Stimulated activated CD4-positive, alpha-beta T cell treated with anti-CD3 and anti-CD28 coated beads, Interleukin-1b, Interleukin-23, amount 100 ng/mL, for 4 hours (primary cell): Measurements from ENCODE around the gene NIPBL.
"Not testable (repeated sequence)": the region's sequence is repeated elsewhere in the genome, so short reads cannot be mapped to it uniquely, and the experiment has no call there.

ENCODE experiments used
- DNase-seq, 2 donors: peaks; one replicate each; pipeline ENCODE4 v3.0.0-alpha.2; 2020; ENCODE audit warnings: low read depth in 2 of 2

NIPBL gene

DNA sequence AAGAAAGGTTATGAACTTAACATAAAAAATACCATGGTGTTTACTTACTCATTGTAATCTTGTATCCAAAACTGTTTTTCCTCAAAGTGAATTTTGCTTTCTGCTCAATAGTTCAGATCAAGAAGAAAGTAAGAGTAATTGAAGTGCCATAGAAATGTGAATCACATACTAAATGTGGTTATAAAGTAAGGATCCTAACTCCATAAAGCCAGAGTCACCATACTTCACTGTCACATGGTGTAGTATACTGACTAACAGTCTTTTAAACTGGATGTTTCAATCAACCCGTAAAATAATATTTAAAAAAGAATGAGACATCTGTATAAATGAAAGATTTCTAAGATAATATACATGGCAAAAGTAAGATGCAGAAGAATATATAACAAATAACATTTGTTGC lies 72.1 kb downstream of the NIPBL start:
- DNase-seq, result no peak

DNA sequence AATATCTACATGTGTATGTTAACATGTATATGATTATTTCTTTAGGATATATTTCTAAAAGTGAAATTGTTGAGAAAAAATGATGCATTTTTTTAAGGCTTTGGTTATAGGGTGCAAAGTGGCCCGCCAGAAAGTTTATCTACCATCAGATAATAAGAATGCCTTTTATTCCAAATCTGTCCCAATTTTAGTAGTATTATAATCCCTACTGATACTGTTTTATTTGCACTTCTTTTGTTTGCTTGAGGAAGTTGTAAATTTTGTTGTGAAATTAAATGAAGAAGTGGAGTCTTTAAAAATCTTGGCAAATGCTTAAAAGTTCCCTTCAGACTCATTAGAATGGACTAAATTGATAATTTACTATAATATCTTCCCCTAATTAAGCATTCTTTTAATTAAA lies 73.0 kb downstream of the NIPBL start:
- DNase-seq, result no peak

DNA sequence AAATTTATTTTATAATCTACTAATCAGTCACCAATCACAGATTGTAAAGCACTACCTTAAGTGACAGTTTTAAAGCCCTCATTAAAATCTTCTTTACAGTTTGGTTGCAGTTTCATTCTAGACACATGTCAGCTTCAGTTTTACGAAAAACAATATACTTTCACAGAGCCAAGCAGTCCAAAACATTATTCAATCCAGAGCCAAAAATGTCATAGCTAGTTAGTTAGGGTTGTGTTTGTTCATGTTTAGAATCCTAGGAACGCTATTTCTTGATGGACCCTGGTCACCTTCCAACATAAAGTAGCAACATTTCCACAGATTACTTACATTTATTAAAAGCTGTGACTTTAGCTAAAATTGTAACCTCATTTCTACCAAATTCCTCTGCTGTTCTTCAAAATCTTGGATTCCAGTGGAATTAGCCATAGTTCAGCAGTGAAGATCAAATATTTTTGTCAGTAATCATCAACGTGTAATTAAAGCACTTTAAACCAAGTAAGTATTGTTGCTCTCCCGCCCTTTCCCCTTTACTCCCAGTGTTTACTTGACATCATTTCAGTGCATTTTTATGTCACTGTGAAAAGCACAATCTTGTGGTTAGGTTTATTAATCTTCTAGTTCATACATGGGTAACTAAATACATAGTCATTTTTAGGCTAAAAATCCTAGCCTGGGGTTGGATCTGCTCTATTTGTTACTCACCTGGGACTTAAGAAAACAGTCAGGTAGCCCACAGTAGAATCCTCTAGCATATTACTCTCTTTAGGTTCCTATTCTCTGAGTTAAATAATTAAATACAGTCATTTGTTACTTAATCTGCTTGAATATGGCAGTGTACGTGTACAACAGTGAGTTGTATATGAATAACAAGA lies 74.3 kb downstream of the NIPBL start:
- DNase-seq, result no peak

DNA sequence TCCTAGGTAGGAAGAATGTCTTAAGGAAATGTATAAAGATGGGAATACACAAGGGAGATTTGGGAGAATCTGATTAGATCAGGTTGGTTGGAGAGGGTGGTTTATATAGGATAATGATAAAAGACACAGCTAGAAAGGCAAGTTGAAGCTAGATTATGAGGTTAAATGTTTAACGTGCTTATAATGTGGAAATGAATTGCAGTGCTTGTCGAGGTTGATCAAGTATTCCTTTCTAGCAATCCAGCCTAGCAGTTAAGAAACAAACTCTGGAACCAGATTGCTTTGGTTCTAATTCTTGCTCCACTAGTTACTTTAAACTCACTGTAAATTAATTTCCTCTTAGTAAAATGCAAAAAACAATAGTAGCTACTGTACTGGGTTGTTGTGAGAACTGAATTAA lies 76.5 kb downstream of the NIPBL start:
- no peak for DNase-seq

DNA sequence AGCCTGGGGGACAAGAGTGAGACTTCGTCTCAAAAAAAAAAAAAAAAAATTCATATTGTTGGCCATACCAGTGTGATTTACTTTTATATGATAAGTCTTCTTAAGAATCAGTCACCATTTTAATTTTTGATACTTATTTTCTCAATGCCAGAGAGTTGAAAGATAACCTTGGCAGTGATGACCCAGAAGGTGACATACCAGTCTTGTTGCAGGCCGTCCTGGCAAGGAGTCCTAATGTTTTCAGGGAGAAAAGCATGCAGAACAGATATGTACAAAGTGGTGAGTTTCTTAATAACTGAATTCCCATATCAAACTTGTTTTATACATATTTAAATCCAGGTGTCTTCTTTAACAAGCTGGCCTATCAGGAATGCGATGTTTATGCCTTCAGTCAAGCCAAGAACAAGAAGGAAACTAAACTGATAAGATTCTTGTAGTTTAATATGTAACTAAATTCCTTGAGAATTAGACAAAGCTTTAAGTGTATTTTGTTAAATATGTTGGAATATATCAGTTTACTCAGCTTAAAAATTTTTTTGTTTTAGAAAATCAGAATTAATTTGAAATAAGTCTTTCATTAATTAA lies 81.5 kb downstream of the NIPBL start:
- no peak for DNase-seq

DNA sequence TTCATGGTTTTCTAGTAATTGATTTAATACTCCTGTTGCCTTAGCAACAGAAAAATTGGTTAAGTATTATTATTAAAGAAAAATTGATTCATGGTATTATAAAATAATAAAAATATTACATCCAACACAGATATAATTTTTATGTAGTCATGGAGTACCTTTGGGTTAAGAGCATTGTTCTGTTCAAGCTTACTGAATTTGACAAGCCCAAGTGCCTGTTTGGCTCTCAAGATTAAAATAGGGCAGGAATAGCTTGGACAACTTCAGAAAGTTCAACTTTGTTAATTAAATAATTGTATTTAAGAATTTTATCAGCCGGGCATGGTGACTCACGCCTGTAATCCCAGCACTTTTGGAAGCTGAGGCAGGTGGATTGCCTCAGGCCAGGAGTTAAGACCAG lies 82.0 kb downstream of the NIPBL start:
- DNase-seq, result no peak

DNA sequence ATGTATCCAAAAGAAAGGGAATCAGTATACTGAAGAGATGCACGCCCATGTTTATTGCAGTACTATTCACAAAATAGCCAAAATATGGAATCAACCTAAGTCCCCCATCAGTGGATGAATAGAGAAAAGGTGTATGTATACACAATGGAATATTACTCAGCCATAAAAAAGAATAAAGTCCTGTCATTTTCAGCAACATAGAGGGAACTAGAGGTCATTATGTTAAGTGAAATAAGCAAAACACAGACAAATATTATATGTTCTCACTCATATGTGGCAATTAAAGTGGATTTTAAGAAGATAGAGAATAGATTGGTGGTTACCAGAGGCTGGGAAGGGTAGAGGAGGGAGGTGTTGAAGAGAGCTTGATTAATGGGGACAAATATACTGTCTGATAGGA lies 88.6 kb downstream of the NIPBL start:
- DNase-seq, result no peak

DNA sequence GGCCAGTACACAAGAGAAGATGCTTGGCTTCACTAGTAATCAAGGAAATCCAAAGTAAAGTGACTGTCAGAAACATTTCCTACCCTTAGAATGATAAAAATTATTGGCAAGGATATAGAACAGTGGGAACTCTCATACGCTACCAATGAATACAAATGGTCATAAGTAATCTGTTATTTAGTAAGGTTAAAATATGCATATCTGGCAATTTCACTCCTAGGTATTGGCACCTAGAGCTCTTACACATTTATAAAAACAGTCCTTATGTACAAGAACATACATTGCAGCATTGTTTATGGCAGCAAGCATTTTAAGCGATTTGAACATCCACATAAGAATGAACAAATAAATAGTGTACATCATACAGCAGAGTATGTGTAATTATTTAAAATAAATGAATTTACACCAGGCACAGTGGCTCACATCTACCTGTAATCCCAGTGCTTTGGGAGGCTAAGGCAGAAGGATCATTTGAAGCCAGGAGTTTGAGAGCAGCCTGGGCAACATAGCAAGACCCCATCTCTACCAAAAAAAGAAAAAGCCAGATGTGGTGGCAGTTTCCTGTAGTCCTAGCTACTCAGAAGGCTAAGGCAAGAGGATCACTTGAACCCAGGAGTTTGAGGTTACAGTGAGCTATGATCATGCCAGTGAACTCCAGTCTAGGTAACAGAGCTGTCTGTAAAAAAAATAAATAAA lies 93.3 kb downstream of the NIPBL start:
- no peak for DNase-seq

DNA sequence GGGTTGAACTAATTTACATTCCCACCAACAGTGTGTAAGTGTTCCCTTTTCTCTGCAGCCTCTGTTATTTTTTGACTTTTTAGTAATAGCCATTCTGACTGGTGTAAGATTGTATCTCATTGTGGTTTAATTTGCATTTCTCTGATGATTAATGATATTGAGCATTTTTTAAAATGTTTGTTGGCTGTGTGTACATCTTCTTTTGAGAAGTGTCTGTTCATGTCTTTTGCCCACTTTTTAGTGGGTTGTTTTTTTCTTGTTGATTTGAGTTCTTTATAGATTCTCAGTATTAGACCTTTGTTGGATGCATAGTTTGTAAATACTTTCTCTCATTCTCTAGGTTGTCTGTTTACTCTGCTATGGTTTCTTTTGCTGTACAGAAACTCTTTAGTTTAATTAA lies 101.6 kb downstream of the NIPBL start:
- no peak for DNase-seq

DNA sequence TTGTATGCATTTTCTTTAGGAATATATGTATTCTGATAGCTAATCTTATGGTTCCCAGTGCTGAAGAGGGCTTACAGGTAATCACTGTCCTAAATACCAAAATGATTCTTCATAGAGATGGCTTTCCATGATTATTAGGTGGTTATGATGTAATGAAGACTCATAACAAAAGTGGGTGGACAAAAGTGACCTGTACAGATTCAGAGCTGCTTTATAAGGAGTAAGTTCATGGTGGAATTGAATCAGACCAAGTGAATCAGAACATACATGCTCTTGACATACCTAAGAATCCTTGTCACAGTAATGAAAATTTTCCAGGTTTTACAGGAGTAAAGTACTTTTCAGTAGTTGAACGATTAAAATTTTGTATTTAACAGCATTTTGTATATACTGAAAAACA lies 105.6 kb downstream of the NIPBL start:
- DNase-seq, result no peak

DNA sequence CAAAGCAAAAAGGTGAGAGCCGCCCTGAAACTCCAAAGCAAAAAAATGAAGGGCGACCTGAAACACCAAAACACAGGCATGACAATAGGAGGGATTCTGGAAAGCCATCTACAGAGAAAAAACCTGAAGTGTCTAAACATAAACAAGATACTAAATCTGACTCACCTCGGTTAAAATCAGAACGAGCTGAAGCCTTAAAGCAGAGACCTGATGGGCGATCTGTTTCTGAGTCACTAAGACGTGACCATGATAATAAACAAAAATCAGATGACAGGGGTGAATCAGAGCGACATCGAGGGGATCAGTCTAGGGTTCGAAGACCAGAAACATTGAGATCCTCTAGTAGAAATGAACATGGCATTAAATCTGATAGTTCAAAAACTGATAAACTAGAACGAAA lies 108.8 kb downstream of the NIPBL start:
- no peak for DNase-seq

DNA sequence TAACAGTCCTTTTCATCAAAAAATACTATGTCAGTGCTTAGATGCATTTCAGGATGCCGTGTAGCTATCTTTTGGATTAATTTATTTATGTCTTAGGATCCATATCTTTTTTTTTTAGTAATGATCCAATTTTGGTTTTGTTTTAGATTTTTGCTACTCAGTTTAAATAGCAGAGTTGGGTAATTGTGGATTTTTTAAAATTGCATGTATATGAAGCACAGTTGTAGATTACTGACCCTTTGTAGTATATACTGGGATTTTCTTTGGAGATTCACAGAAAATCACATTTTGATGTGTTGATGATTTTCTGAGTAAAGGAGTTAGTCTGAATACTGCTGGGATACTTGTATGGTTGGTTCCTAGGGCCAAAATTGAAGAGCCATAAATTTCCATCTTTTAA lies 111.8 kb downstream of the NIPBL start:
- no peak for DNase-seq

DNA sequence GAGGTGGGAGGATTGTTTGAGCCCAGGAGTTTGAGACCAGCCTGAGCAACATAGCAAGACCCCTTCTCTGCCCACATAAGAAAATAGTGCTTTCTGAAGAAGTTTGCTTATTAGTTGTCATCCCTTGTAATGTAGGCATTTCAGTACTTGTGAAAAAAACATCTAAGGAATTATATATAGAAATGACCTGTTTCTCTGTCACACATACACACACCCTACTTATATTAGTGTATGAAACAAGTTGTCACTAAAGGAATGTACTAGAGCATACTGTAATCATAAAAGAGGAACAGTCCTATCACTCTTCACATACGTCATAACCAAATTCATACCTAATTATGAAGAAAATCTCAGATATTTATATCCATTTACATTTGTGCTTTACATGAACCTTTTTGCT lies 122.0 kb downstream of the NIPBL start:
- no peak for DNase-seq

DNA sequence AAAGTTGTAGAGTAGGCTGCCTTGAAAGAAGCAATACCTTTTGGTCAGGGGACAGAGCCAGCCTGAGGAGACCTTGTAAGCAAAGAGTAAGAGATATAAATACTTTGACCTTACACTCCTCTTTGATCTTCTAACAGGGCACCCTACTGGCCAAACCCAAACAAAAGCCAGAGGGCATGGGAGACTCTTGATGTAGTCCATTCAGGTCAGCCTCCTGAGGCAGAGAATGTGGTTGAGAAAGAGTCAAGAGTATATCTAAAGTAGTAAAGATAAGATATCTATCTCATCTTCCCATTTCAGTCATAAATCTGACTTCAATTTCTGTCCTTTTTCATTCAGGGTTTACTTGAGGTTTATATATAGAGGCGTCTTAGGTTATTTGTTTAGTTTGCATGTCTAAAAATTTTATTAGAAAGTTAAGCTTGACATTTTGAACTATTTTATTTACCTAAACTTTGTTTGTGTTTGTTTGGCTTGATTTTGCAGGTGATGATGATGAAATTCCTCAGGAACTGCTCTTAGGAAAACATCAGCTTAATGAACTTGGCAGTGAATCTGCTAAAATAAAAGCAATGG lies 125.7 kb downstream of the NIPBL start:
- DNase-seq, result no peak

DNA sequence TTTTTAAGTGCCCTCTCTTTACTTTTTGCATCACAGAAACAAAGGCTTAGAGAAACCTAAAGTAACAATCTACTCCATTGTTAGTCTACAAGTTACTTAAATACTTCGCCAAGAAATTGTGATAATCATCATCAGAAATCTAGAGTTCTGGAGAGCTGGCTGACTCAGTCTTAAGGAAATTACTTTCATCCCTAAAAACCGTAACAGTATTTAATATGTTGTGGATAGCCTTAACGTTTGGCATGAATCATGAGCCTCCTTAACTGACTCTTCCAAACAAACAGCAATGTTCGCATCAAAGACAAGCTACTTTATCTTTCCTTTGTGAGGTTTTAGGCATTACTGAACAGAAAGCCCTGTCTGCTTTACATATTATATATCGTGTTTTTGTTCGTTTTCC lies 128.7 kb downstream of the NIPBL start:
- no peak for DNase-seq

DNA sequence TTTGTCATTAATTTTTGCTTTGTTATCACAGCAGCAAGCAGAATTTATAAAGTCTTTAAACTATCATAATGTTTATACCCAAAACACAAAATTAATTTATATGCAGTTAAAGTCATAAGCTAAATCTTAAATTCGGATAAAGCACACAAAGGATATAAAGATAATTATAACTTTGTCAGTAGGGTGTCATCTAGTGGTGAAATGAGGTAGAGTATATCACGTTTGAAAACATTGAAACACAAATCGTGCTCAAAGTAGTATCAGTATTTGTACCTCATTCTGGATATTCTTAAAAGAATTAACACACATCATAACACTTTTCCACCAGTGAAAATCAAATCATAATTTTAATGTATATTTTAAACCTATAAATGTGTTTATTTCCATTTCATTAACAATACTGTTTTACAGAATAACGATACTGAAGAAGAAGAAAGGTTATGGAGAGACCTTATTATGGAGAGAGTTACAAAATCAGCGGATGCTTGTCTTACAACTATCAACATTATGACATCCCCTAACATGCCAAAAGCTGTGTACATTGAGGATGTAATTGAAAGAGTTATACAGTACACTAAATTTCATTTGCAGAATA lies 129.5 kb downstream of the NIPBL start:
- DNase-seq, result no peak

DNA sequence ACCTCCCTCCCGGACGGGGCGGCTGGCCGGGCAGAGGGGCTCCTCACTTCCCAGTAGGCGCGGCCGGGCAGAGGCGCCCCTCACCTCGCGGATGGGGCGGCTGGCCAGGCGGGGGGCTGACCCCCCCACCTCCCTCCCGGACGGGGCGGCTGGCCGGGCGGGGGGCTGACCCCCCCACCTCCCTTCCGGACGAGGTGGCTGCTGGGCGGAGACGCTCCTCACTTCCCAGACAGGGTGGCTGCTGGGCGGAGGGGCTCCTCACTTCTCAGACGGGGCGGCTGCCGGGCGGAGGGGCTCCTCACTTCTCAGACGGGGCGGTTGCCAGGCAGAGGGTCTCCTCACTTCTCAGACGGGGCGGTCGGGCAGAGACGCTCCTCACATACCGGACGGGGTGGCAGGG lies 136.6 kb downstream of the NIPBL start:
- DNase-seq, result not testable (repeated sequence)

DNA sequence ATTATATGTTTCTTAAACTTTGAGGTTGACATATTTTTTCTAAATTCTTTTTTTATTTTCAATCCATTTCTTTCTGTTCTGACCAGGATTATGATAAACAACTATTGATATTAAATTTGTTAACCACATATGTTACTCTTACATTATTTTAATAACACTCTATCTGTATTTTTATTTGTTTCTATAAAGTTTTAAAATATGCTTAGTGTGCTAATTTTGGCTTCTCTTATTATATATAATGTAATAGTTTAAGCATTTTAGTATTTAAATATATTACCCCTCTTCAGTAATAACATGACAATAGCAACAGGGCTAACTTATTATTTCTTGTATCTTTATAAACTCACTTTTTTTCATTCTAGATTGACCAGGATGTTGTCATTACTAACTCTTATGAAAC lies 137.8 kb downstream of the NIPBL start:
- DNase-seq, result no peak

DNA sequence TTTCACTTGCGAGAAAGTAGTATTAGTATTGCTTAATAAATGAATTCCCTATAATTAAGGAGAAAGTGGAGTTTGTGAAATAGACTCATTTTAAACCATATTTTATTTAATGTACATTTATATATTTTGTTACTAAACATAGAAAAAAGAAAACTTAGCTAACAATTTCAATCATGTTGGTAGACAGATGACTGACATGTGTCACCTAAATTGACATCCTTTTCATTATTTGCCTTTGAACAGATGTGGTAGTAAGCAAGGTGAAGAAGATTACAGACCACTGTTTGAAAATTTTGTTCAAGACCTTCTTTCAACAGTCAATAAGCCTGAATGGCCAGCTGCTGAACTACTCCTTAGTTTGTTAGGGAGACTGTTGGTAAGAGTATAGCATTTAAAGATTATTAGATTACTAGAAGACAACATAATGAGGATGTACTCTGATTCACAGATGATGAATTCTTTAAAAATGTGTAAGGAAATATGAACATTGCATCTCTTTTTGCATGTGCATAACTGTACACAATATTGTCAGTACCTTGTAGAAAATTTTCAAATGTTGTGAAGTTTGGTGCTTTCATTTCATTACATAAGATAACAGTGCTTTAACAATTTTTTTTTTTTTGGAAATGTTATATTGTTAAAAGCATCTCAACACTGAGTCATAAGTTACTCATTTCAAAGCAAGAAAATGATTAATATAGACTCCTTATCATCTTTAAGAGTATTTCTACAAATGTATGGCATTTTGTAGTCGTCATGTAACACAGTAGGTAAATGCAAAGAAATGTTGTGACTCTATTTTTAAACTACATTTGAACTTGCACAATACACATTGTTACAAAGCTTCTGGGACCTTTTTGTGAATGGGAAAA lies 139.5 kb downstream of the NIPBL start:
- no peak for DNase-seq

DNA sequence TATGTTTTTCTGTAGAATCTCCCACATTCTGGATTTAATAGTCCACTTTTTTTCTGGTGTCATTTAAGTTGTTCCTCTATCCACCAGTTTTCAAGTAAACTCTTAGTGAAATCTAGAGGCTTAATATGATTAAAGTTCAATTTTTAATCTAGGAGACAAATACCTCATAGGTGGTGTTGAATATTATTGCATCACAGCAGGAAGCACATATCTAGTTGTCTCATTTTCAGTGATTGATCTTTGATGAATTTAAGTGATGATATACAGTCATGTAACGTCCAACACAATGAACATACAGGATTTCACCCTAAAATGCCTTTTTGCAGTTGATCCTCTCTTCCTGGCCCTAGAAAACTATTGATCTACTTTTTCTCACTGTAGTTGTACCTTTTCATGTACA lies 152.3 kb downstream of the NIPBL start:
- no peak for DNase-seq

DNA sequence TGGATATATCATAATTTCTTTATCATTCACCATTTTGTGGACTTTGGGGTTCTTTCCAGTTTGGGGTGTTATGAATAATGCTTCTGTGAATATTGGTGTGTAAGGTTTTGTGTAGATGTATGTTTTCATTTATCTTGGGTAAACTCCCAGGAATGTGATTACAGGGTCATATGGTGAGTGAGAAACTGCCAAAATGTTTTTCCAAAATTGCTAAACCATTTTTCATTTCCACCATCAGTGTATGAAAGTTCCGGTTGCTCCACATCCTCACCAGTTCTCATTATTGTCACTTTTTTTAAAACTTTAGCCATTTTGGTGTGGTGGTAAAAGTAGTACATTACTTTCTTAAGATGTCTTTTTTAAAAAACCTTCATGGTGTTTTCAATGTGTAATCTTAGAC lies 152.9 kb downstream of the NIPBL start:
- DNase-seq, result no peak
